ENCODE measurements around the gene RSL1D1. TPM values are rescaled to one million over a fixed set of nuclear protein-coding genes. Genes with fewer than 3 reads are reported as not detected.

The RSL1D1 gene
- total and polyA plus RNA-seq, 2 of the 8 experiments (the other 6 are each of a cell fraction or from before 2014, with no cell fraction given), result 41.3 to 292 TPM

- H4K8ac ChIP-seq (ENCODE audit: extremely low read depth, insufficient read depth, low read length), result no peak overlapping the region
- H4K5ac ChIP-seq (ENCODE audit: insufficient read length, low read depth, low read length), result no peak overlapping the region
- H4K20me1 ChIP-seq (replicated peaks in 1 of 2; ENCODE audit: control insufficient read depth in 1 of 2, insufficient read depth in 2 of 2, low read length in 2 of 2), result peaks cover 3 to 5% of the 10 kb centered on the region in 2 experiments
- H3K23me2 ChIP-seq (ENCODE audit: low read depth, low read length), result no peaks in the 10 kb centered on the region
- H3K9ac ChIP-seq (replicated peaks in 1 of 4; ENCODE audit: extremely low read depth in 1 of 4, low read depth in 3 of 4, low read length in 3 of 4), result no peak overlapping the region
- H2BK12ac ChIP-seq (ENCODE audit: low read depth, low read length), result no peak overlapping the region
- H4K91ac ChIP-seq (replicated peaks; ENCODE audit: insufficient read length, low read length), result no peak overlapping the region
- no peak overlapping the region for H2AFZ ChIP-seq (ENCODE audit: low read length)
- H3K4ac ChIP-seq (replicated peaks; ENCODE audit: insufficient read length, low read depth, low read length), result no peak overlapping the region
- peaks cover 28 to 43% (median 38%) of the 10 kb centered on the region in 4 experiments for H3K36me3 ChIP-seq (ENCODE audit: control insufficient read depth in 2 of 4, insufficient read depth in 4 of 4, low read length in 3 of 4)
- ChIA-PET POLR2A (ENCODE audit: partially characterized antibody) (interaction anchor here (0.6 to 5.6 kb wide), 8 partner anchors 8 to 93 kb away, joined by 3 to 59 read pairs (median 8); partner anchors contain the start of genes RSL1D1 and TXNDC11), CTCF (ENCODE audit: partially characterized antibody) (interaction anchor here (0.6 to 1.2 kb wide), 3 partner anchors 38 to 63 kb away, joined by 3 to 4 read pairs (median 3); partner anchors contain the start of gene ZC3H7A)
- no peaks in the 10 kb centered on the region for H3K79me1 ChIP-seq (ENCODE audit: low read depth, low read length)
- no peaks in the 10 kb centered on the region for H3K27me3 ChIP-seq (replicated peaks in 1 of 4; ENCODE audit: control insufficient read depth in 3 of 4, extremely low read depth in 1 of 4, insufficient read depth in 3 of 4, low read length in 3 of 4)
- no peak overlapping the region for H2BK15ac ChIP-seq (ENCODE audit: low read length)
- WGBS, 2 experiments (ENCODE audit: extremely low coverage in 1 of 2, insufficient coverage in 1 of 2, insufficient read length in 1 of 2, insufficient replicate concordance in 2 of 2, low coverage in 1 of 2, low lambda C conversion rate in 2 of 2, missing lambda C conversion rate in 1 of 2), result 86% methylated on average over 4 of the region's 4 CpGs; no CpG with 5 or more reads in 1 of the 2 experiments
- H3K27ac ChIP-seq (ENCODE audit: low read depth, low read length), result no peak overlapping the region
- no peak for FAIRE-seq
- no peak overlapping the region for H3K18ac ChIP-seq (ENCODE audit: extremely low read depth, low read length)
- no peak overlapping the region for H3K56ac ChIP-seq (replicated peaks; ENCODE audit: insufficient read length, low read depth, low read length)
- no peak overlapping the region for H3K23ac ChIP-seq (ENCODE audit: insufficient read length)
- no peaks in the 10 kb centered on the region for H3K79me2 ChIP-seq (ENCODE audit: control insufficient read depth in 1 of 2, insufficient read depth in 2 of 2, low read length in 2 of 2)
- no peak overlapping the region for H3K4me3 ChIP-seq (ENCODE audit: extremely low read depth in 1 of 4, insufficient read depth in 2 of 4, low read depth in 3 of 4, low read length in 4 of 4)
- H2BK20ac ChIP-seq (ENCODE audit: low read length), result no peak overlapping the region
- H3K4me1 ChIP-seq (replicated peaks in 1 of 4; ENCODE audit: control insufficient read depth in 3 of 4, insufficient read depth in 4 of 4, low read length in 3 of 4), result peaks cover 0 to 5% (median 0%) of the 10 kb centered on the region in 4 experiments; a peak in 1 of 7 replicates
- no peak overlapping the region for H2BK5ac ChIP-seq (ENCODE audit: low read depth, low read length)
- no peak for DNase-seq (ENCODE audit: low read depth in 1 of 2, low spot score in 2 of 2)
- H2AK5ac ChIP-seq (ENCODE audit: low read depth, low read length), result no peak overlapping the region
- no peak overlapping the region for H2BK120ac ChIP-seq (replicated peaks; ENCODE audit: low read depth, low read length)
- H3K4me2 ChIP-seq (ENCODE audit: insufficient read depth in 1 of 2, low read depth in 2 of 2, low read length in 2 of 2), result no peak overlapping the region
- H3K9me3 ChIP-seq (ENCODE audit: insufficient read depth in 2 of 2, low read depth in 1 of 2, low read length in 1 of 2), result no peaks in the 10 kb centered on the region
- no peak overlapping the region for H3K14ac ChIP-seq (ENCODE audit: insufficient read length)
- TF ChIP-seq KDM1A (IDR thresholded peaks at IDR 0.05; ENCODE audit: borderline replicate concordance, low read length), result no peak
- TF ChIP-seq POLR2AphosphoS5 (IDR thresholded peaks at IDR 0.05; ENCODE audit: low read depth, low read length), result no peak
- TF ChIP-seq CTBP2 (IDR thresholded peaks at IDR 0.05; ENCODE audit: borderline replicate concordance, insufficient read depth, insufficient read length, low read length), result no peak
- no peak for TF ChIP-seq USF2 (IDR thresholded peaks at IDR 0.05; ENCODE audit: low read length)
- no peak for TF ChIP-seq SP2 (IDR thresholded peaks at IDR 0.05; ENCODE audit: low read length)
- TF ChIP-seq BACH1 (IDR thresholded peaks at IDR 0.05; ENCODE audit: low read length), result no peak
- no peak for TF ChIP-seq GABPA (IDR thresholded peaks at IDR 0.05; ENCODE audit: borderline replicate concordance, insufficient read depth, low read length)
- no peak for TF ChIP-seq SIX5 (IDR thresholded peaks at IDR 0.05; ENCODE audit: low read depth, low read length)
- TF ChIP-seq CREB1 (IDR thresholded peaks at IDR 0.05), result no peak
- no peak for TF ChIP-seq SP1 (IDR thresholded peaks at IDR 0.05; ENCODE audit: low read depth, low read length)
- TF ChIP-seq FOSL1 (IDR thresholded peaks at IDR 0.05; ENCODE audit: insufficient read depth, low read depth, low read length), result no peak
- TF ChIP-seq SUZ12 (IDR thresholded peaks at IDR 0.05; ENCODE audit: low read length), result no peak
- TF ChIP-seq TCF12 (IDR thresholded peaks at IDR 0.05; ENCODE audit: low read depth, low read length), result no peak
- TF ChIP-seq TAF1 (IDR thresholded peaks at IDR 0.05; ENCODE audit: low read depth, low read length), result no peak
Observed at GRCh38 chr16:11835309-11835708, 16.0 kb downstream of the RSL1D1 start.

All from H1 (cell line).